ENCODE data around the gene UBXN10. TPM values are rescaled to one million over a fixed set of nuclear protein-coding genes. Genes with fewer than 3 reads are reported as not detected.

UBXN10 gene
- total and polyA plus RNA-seq, 8 donors = 1.8 to 6.4 (median 4.6) TPM

DNA sequence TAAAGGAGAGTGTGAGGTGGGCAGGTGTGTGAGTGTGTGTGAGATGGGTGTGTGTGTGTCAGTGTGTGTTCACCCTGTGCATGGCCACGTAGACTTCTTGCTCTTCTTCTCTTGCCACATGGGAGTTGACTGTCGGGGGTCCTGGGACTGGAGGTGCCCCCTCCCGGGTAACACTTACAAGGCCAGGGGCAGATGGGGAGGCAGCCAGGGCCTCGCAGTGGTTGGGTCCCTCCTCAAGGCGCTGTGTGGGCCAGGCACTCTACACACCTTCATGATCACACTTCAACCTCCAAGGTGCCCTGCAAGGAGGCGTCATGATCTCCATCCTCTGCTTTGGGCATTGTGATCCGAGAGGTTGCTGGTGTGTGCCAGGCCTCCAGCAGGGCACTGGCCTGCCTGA is 44.4 kb upstream of the UBXN10 start:
- no peak for TF ChIP-seq CTCF (IDR thresholded peaks at IDR 0.05)
- no peaks in the 10 kb centered on the region for H3K9me3 ChIP-seq
- no peaks in the 10 kb centered on the region for H3K4me1 ChIP-seq
- DNase-seq (peak in 1 of 4 donors; percentile 9), ATAC-seq (no peak)
- intact Hi-C loops (cut with DNase I) = no loop called here
- no peaks in the 10 kb centered on the region for H3K36me3 ChIP-seq
- no peak overlapping the region for H3K4me3 ChIP-seq
- no peaks in the 10 kb centered on the region for H3K27me3 ChIP-seq
- H3K27ac ChIP-seq = no peak overlapping the region

GRCh38 chr1:20142001-20142710 is 43.7 kb upstream of the UBXN10 start:
- DNase-seq (peak in 2 of 4 donors; percentile 28 to 46), ATAC-seq (no peak)
- Histone ChIP-seq H3K4me1 (no peaks in the 10 kb centered on the region), H3K27ac (no peak overlapping the region), H3K9me3 (no peaks in the 10 kb centered on the region), H3K4me3 (no peak overlapping the region), H3K27me3 (no peaks in the 10 kb centered on the region), H3K36me3 (no peaks in the 10 kb centered on the region)
- TF ChIP-seq CTCF (IDR thresholded peaks at IDR 0.05) = no peak
- intact Hi-C loops (cut with DNase I) = no loop called here

GRCh38 chr1:20143318-20143717 is 42.6 kb upstream of the UBXN10 start:
- intact Hi-C loops (cut with DNase I) = no loop called here
- no peaks in the 10 kb centered on the region for H3K4me1 ChIP-seq
- H3K36me3 ChIP-seq = no peaks in the 10 kb centered on the region
- no peak for ATAC-seq
- H3K9me3 ChIP-seq = no peaks in the 10 kb centered on the region
- H3K27me3 ChIP-seq = no peaks in the 10 kb centered on the region
- H3K27ac ChIP-seq = no peak overlapping the region
- no peak for TF ChIP-seq CTCF (IDR thresholded peaks at IDR 0.05)
- H3K4me3 ChIP-seq = no peak overlapping the region
- peak in 1 of 4 donors; percentile 10 for DNase-seq

DNA sequence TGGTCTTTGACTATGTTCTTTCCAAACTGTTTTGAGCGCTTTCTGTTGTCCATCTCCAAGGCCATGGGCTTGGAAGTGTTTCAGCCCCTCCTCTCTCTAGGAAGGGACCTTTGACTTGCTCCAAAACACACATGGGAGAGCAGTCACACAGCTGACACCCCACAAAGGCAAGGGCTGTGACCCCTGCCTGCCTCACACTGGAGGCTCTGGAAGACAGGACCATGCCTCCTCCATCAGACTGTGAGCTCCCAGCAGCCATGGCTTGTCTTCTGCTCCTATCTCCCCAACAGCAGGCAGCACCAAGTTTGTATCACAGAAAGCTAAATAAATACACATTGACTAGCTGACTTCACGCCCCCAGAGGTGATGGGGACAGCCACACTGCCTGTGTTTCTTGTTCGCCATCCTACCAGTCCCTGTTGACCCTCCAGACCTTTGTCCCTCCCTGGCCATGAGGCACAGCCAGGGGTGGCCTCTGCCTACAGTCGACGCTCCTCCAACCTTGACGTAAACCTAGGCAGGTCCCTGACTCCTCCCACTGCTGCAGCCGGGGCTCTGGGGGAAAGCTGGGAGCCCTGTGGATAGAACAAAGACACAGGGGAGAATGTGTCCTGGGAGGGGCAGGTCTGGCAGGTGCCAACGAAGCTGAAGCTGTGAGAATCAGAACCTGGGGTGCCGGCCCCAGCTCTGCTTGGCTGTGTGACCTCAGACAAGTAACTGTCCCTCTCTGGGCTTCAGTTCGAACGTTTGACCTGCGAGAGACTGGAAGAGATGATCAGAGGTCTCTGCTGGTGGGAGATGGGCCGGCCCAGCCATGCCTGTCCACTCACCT is 41.9 kb upstream of the UBXN10 start:
- H3K27me3 ChIP-seq = no peaks in the 10 kb centered on the region
- H3K9me3 ChIP-seq = no peaks in the 10 kb centered on the region
- H3K4me1 ChIP-seq = no peaks in the 10 kb centered on the region
- ATAC-seq = no peak
- peak in 2 of 4 donors; percentile 21 to 64 for DNase-seq
- no peak overlapping the region for H3K27ac ChIP-seq
- H3K4me3 ChIP-seq = no peak overlapping the region
- H3K36me3 ChIP-seq = no peaks in the 10 kb centered on the region
- TF ChIP-seq CTCF (IDR thresholded peaks at IDR 0.05) = no peak
- intact Hi-C loops (cut with DNase I) = no loop called here

GRCh38 chr1:20147846-20148570 is 37.9 kb upstream of the UBXN10 start:
- Histone ChIP-seq H3K9me3 (no peaks in the 10 kb centered on the region), H3K4me3 (no peak overlapping the region), H3K27me3 (peaks cover 0 to 7% of the 10 kb centered on the region in 2 donors), H3K27ac (no peak overlapping the region), H3K4me1 (peaks cover 7 to 12% of the 10 kb centered on the region in 2 donors), H3K36me3 (no peaks in the 10 kb centered on the region)
- no peak for DNase-seq
- no peak for ATAC-seq
- TF ChIP-seq CTCF (IDR thresholded peaks at IDR 0.05) = no peak
- intact Hi-C loops (cut with DNase I) = no loop called here
